K562 (cell line): ENCODE data around the gene BEST2. TPM values are rescaled to one million over a fixed set of nuclear protein-coding genes. Genes with fewer than 3 reads are reported as not detected.

ENCODE experiments used
- CC2D1A ChIP-seq: fragments of 450-650 bp; IDR thresholded peaks from 2 replicates; pipeline ENCODE4 v1.6.1; 2017; ENCODE audit warnings: mild to moderate bottlenecking
- CHD4 ChIP-seq: fragments of 200-600 bp; sonication (generic); IDR thresholded peaks from 3 replicates; pipeline ENCODE4 v1.6.1; 2012; ENCODE audit warnings: low read depth, mild to moderate bottlenecking, mixed read lengths, low read length, inconsistent platforms; ENCODE audit not compliant: insufficient read depth, insufficient replicate concordance, poor library complexity, severe bottlenecking
- CXXC5 ChIP-seq: fragments of 250-450 bp; sonication (Bioruptor Pico); IDR thresholded peaks from 2 replicates; pipeline ENCODE4 v1.8.0; 2022; ENCODE audit warnings: inconsistent platforms, mild to moderate bottlenecking, moderate library complexity
- HDAC2 ChIP-seq: fragments of 450-650 bp; IDR thresholded peaks from 2 replicates; pipeline ENCODE4 v1.6.1; 2016; ENCODE audit warnings: mild to moderate bottlenecking
- HMGN3 ChIP-seq: IDR thresholded peaks from 2 replicates; pipeline ENCODE4 v1.6.1; 2011; ENCODE audit warnings: borderline replicate concordance, low read depth, mild to moderate bottlenecking, mixed read lengths, low read length; ENCODE audit not compliant: insufficient read length; ENCODE audit errors: extremely low read depth
- MTA1 ChIP-seq: fragments of 450-650 bp; IDR thresholded peaks from 2 replicates; pipeline ENCODE4 v1.6.1; 2017; ENCODE audit warnings: borderline replicate concordance
- PHF8 ChIP-seq: fragments of 200-600 bp; sonication (generic); IDR thresholded peaks from 2 replicates; pipeline ENCODE4 v1.6.1; 2012; ENCODE audit warnings: mixed run types, mild to moderate bottlenecking, inconsistent platforms, low read length, moderate library complexity, borderline replicate concordance
- SIX5 ChIP-seq, 2 experiments: IDR thresholded peaks; 2 replicates each; pipeline ENCODE4 v1.6.1; 2011; ENCODE audit warnings: low read length in 2 of 2, borderline replicate concordance in 1 of 2, low read depth in 1 of 2, mild to moderate bottlenecking in 1 of 2, moderate library complexity in 1 of 2; ENCODE audit not compliant: insufficient read depth in 1 of 2
- SRSF9 ChIP-seq: fragments of 200-400 bp; formaldehyde crosslinking; IDR thresholded peaks from 2 replicates; pipeline ENCODE4 v1.6.1; 2017; ENCODE audit warnings: low read depth, low read length, borderline replicate concordance
- TBP ChIP-seq: optimal IDR thresholded peaks from 2 replicates; pipeline ENCODE3; 2011; ENCODE audit warnings: low read depth, low read length, improper control_type of control experiment
- TOE1 ChIP-seq, 2 experiments: fragments of 450-650 bp in 1 of 2; sonication (generic) in 1 of 2; formaldehyde crosslinking in 1 of 2; IDR thresholded peaks; 2 replicates each; pipeline versions ENCODE4 v1.7.1 to v1.8.0; 2016 to 2022; ENCODE audit warnings: borderline replicate concordance in 2 of 2, mild to moderate bottlenecking in 2 of 2, antibody characterized with exemption in 1 of 2, inconsistent platforms in 1 of 2, low read depth in 1 of 2, missing genetic modification reagents in 1 of 2, moderate library complexity in 1 of 2
- ZBED1 ChIP-seq: IDR thresholded peaks from 2 replicates; pipeline ENCODE4 v1.6.1; 2014
- ZC3H11A ChIP-seq: IDR thresholded peaks from 2 replicates; pipeline ENCODE4 v1.6.1; 2012; ENCODE audit warnings: low read depth, low read length, improper control_type of control experiment
- ZNF133 ChIP-seq: fragments of 250-450 bp; sonication (Bioruptor Pico); IDR thresholded peaks from 2 replicates; pipeline ENCODE4 v1.4.0; 2020; ENCODE audit warnings: mild to moderate bottlenecking
- ZNF239 ChIP-seq: fragments of 250-450 bp; sonication (Bioruptor Pico); IDR thresholded peaks from 2 replicates; pipeline ENCODE4 v1.4.0; 2020; ENCODE audit warnings: mild to moderate bottlenecking
- polyA plus RNA-seq, 8 experiments: library from polyadenylated mRNA; depleted of rRNA in 4 of 8; stranded (reverse) in 5 of 8; unstranded in 3 of 8; fragments of >200 nt; fragmentation: Nextera tagmentation in 2 of 8; fragmentation: Illumina TruSeq in 1 of 8; extraction: Ambion mirVana in 2 of 8; extraction: Trizol in 1 of 8; gene quantifications; 2 replicates each; pipeline versions ENCODE4 v1.2.1 to v1.2.3, GENCODE V29; 2011 to 2014; ENCODE audit warnings: inconsistent platforms in 1 of 8, missing spikeins in 1 of 8
- total RNA-seq, 7 experiments: library from RNA; depleted of rRNA in 6 of 7; stranded (reverse); fragments of >200 nt in 6 of 7; fragmentation: Illumina TruSeq in 2 of 7; extraction: Trizol in 2 of 7; gene quantifications; 2 replicates each; pipeline versions ENCODE4 v1.2.1 to v1.2.3, GENCODE V29; 2011 to 2021; ENCODE audit warnings: low replicate concordance in 1 of 7
- TF ChIP-seq, protein P1 (sequence below): fragments of 450-650 bp; formaldehyde crosslinking; IDR thresholded peaks from 2 replicates; pipeline ENCODE4 v1.4.0; 2020; ENCODE audit warnings: mild to moderate bottlenecking
- TF ChIP-seq, protein P2 (sequence below): sonication (generic); formaldehyde crosslinking; IDR thresholded peaks from 2 replicates; pipeline ENCODE4 v1.8.1; 2023; ENCODE audit warnings: mild to moderate bottlenecking, missing genetic modification reagents
- TF ChIP-seq, protein P3 (sequence below): fragments of 200-800 bp; sonication (Bioruptor generic); IDR thresholded peaks from 2 replicates; pipeline ENCODE4 v1.6.1; 2017; ENCODE audit warnings: missing genetic modification characterization, missing compliant biosample characterization
- TF ChIP-seq, protein P4 (sequence below), 2 experiments: fragments of 200-800 bp in 1 of 2; sonication (Bioruptor generic) in 1 of 2; sonication (generic) in 1 of 2; formaldehyde crosslinking in 1 of 2; IDR thresholded peaks in 1 of 2; conservative IDR thresholded peaks in 1 of 2; 2 replicates each; pipeline versions ENCODE4 v1.5.0 to v1.6.1; 2016 to 2020; ENCODE audit warnings: missing compliant biosample characterization in 1 of 2, missing genetic modification characterization in 1 of 2, missing genetic modification reagents in 1 of 2

The BEST2 gene
- total and polyA plus RNA-seq, 9 of the 15 experiments (the other 6 are each of a cell fraction or from before 2014, with no cell fraction given): not detected

DNA sequence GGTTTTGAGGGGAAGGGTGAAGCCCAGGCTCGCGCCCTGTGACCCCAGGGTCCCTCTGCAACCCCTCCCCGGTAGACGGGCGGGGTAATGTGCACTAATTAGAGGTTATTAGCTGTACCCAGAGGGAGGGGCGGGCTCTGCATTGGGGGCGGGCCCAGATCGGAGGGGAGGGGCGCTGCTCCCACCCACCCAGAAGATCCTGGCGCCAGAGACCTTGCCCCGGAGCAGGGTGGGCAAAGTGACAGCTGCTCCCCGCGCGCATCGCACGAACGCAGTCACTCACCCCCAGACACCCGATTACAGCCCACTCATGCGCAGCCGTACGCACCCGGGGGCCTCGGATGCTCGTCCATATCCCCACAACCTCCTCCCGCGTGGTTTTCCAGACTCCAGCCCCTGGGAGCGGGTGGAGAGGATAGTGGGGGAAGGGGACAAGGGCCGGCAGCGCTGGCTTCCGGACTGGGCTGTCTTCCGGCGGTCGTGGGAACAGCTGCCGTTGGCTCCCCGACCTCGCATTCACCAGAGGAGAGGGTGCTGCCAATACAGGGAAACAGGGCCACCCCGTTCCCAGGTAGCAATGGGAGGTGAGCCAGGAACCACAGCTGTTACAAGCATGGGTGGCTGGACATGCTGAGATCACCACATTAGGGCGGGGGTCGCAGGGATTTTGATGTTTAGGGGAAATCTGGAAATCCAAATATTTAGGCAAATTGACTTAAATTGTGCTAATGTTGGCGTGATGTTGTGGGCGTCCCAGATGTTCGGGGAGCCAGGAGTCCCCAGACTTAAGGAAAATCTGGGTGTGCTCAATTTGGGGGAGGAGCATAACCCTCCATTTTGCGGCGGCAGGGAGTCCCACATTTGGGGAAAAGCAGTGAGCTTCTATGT is 26.7 kb downstream of the BEST2 start (continued):
- TF ChIP-seq, protein P1, sequence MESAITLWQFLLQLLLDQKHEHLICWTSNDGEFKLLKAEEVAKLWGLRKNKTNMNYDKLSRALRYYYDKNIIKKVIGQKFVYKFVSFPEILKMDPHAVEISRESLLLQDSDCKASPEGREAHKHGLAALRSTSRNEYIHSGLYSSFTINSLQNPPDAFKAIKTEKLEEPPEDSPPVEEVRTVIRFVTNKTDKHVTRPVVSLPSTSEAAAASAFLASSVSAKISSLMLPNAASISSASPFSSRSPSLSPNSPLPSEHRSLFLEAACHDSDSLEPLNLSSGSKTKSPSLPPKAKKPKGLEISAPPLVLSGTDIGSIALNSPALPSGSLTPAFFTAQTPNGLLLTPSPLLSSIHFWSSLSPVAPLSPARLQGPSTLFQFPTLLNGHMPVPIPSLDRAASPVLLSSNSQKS (CRISPR knock-in tag): no peak
- no peak for TF ChIP-seq SRSF9
- TF ChIP-seq, protein P2, sequence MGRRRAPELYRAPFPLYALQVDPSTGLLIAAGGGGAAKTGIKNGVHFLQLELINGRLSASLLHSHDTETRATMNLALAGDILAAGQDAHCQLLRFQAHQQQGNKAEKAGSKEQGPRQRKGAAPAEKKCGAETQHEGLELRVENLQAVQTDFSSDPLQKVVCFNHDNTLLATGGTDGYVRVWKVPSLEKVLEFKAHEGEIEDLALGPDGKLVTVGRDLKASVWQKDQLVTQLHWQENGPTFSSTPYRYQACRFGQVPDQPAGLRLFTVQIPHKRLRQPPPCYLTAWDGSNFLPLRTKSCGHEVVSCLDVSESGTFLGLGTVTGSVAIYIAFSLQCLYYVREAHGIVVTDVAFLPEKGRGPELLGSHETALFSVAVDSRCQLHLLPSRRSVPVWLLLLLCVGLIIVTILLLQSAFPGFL (CRISPR knock-in tag): no peak
- TF ChIP-seq MTA1: no peak
- no peak for TF ChIP-seq ZNF133 (CRISPR knock-in tag)
- TF ChIP-seq PHF8: peak; percentile 14; the same call in 1 of the 2 replicates
- no peak for TF ChIP-seq SIX5 (IDR thresholded peaks at IDR 0.05; ENCODE audit: borderline replicate concordance in 1 of 2, insufficient read depth in 1 of 2, low read depth in 1 of 2, low read length in 2 of 2)
- TF ChIP-seq CC2D1A: no peak
- no peak for TF ChIP-seq ZC3H11A
- no peak for TF ChIP-seq TOE1 (IDR thresholded peaks at IDR 0.05; ENCODE audit: borderline replicate concordance)
- no peak for TF ChIP-seq TOE1 (CRISPR knock-in tag; IDR thresholded peaks at IDR 0.05; ENCODE audit: borderline replicate concordance, low read depth)
- no peak for TF ChIP-seq HMGN3
- TF ChIP-seq, protein P3, sequence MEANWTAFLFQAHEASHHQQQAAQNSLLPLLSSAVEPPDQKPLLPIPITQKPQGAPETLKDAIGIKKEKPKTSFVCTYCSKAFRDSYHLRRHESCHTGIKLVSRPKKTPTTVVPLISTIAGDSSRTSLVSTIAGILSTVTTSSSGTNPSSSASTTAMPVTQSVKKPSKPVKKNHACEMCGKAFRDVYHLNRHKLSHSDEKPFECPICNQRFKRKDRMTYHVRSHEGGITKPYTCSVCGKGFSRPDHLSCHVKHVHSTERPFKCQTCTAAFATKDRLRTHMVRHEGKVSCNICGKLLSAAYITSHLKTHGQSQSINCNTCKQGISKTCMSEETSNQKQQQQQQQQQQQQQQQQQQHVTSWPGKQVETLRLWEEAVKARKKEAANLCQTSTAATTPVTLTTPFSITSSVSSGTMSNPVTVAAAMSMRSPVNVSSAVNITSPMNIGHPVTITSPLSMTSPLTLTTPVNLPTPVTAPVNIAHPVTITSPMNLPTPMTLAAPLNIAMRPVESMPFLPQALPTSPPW (CRISPR knock-in tag): no peak; the same call in 1 of the 2 replicates
- TF ChIP-seq CHD4: peak; percentile 16
- TF ChIP-seq, protein P4, sequence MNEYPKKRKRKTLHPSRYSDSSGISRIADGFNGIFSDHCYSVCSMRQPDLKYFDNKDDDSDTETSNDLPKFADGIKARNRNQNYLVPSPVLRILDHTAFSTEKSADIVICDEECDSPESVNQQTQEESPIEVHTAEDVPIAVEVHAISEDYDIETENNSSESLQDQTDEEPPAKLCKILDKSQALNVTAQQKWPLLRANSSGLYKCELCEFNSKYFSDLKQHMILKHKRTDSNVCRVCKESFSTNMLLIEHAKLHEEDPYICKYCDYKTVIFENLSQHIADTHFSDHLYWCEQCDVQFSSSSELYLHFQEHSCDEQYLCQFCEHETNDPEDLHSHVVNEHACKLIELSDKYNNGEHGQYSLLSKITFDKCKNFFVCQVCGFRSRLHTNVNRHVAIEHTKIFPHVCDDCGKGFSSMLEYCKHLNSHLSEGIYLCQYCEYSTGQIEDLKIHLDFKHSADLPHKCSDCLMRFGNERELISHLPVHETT (CRISPR knock-in tag; conservative IDR thresholded peaks at IDR 0.05 in 1 of 2, IDR thresholded peaks at IDR 0.05 in 1 of 2): no peak
- TF ChIP-seq CXXC5: no peak
- TF ChIP-seq HDAC2: no peak
- TF ChIP-seq ZNF239 (CRISPR knock-in tag): no peak
- TF ChIP-seq TBP: no peak
- TF ChIP-seq ZBED1: no peak
